Spleen (tissue), 7 donors: ENCODE data around the gene KLHL2.
"Not testable (repeated sequence)": the region's sequence is repeated elsewhere in the genome, so short reads cannot be mapped to it uniquely, and the experiment has no call there.

Source experiments
- CTCF ChIP-seq, 11 experiments: fragments of 200-600 bp in 7 of 11; fragments of 450-650 bp in 4 of 11; sonication (generic) in 4 of 11; IDR thresholded peaks in 8 of 11; conservative IDR thresholded peaks in 3 of 11; 1 replicate in 7 of 11; 2 replicates in 4 of 11; pipeline versions ENCODE4 v1.4.0 to v1.8.0; 2016 to 2021; ENCODE audit warnings: antibody characterized with exemption in 11 of 11, inconsistent platforms in 4 of 11, mild to moderate bottlenecking in 1 of 11
- POLR2A ChIP-seq, 3 donors: fragments of 450-650 bp; IDR thresholded peaks; one replicate each; pipeline ENCODE4 v1.5.1; 2017; ENCODE audit warnings: antibody characterized with exemption in 3 of 3, mild to moderate bottlenecking in 1 of 3
- POLR2AphosphoS5 ChIP-seq, 3 donors: sonication (generic); formaldehyde crosslinking; IDR thresholded peaks; one replicate each; pipeline ENCODE4 v1.5.1; 2017; ENCODE audit warnings: antibody characterized with exemption in 3 of 3
- donor health status: DM: no; HTN: no; CAD: no; lungs with moderate emphysema.
- donor health status: DM: no; HTN: no; CAD: no.
- donor health status: DM: no; HTN: no; CAD: no.

- not testable (repeated sequence) for TF ChIP-seq CTCF (IDR thresholded peaks at IDR 0.05 in 8 of 11, conservative IDR thresholded peaks at IDR 0.05 in 3 of 11); POLR2A (IDR thresholded peaks at IDR 0.05); POLR2AphosphoS5 (IDR thresholded peaks at IDR 0.05)
Observed at GRCh38 chr4:165221306-165221705, 13.9 kb downstream of the KLHL2 start.
